ENCODE data around the gene KATNAL1.
A peak's percentile ranks its signal among the peaks of the same experiment; 100 is the strongest.

KATNAL1 gene

DNA sequence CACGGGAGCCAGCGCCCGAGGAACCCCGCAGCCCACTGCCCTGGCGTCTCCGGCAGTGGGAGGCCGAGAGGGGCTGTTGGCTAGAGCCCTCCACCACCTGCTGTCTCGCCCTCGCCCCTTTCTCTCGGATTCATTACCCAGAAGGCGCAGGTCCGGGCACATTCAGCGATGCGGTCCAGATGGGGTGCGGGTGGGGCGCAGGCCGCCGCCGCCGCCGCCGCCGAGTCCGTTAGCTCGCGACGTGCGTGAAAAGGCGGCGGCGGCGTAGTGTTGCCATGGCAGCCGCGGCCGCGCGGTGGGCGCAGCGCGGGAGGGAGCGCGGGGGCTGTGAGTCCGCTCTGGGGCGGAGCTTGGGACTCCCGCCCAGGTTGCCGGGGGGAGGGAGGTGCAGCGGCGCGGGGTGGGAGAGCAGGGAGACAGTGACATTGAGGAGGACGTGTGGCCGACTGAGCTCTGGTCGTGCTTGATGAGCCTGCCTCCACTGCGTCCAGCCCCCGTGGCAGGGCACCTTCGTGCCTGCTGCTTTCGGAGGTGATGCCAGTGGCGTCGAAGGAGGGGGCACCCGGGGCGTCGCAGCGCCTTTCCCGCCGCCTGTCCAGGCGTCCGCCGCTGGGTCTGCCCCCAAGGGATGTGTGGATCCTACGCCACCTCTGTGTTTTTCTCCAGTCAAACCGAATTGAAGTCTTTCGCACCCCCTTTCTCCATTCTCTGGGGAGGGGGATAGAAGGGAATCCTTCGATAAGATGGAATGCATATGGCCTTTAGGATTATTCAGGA, at the start of gene KATNAL1:
Gene KATNAL1, minus strand, starts transcription at position 358 of the 777 bp plus-strand sequence. CDS start 23,774 bp downstream, outside the sequence.
- peak; percentile 87 for DNase-seq

- no peak for DNase-seq
Measured at GRCh38 chr13:30355839-30356238, 48.5 kb upstream of the KATNAL1 start.

GRCh38 chr13:30355384-30355699, 48.0 kb upstream of the KATNAL1 start:
- no peak for DNase-seq

DNA sequence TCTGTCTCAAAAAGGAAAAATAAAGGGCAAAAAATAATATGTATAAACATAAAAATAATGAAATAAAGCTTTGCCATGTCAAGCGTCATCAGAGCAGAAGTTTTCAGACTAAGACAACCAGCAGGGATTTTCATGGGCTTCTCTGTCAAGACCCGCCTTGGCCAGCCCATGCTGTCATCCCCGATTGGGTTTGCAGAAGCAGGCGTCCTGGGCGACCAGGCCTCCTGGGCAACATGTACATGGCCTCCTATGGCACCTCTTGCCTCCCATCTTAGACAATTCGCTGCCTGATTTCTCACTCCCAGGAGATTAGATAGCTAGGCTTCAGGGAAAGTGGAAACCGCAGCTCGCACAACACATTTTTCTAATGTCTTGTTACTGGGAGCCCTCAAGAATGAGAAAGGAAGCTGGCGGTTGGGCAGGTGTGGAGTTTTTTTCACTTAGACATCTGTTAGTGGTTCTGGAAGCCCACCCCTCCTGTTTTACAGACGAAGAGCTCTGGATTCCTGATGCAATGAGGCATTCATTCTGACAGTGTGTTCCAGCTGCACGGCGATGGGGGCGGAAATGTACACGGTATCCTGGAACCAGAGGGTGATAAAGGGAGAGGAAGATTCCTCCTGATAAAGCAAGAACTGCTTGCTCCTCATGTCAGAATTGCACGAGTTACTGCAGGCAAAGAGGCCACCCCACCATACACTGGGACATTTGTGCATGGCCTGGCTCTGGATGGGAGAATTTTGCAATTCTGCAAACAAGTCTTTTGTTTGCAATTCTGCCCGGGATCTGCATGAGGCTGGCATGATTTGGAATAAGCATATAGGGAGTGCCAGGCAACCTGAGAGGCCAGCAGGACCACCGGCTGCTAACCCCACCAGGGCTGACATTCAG, 47.4 kb upstream of the KATNAL1 start:
- DNase-seq: no peak

- no peak for DNase-seq
Measured at GRCh38 chr13:30353471-30354215, 46.3 kb upstream of the KATNAL1 start.

GRCh38 chr13:30353060-30353459, 45.7 kb upstream of the KATNAL1 start:
- no peak for DNase-seq

DNA sequence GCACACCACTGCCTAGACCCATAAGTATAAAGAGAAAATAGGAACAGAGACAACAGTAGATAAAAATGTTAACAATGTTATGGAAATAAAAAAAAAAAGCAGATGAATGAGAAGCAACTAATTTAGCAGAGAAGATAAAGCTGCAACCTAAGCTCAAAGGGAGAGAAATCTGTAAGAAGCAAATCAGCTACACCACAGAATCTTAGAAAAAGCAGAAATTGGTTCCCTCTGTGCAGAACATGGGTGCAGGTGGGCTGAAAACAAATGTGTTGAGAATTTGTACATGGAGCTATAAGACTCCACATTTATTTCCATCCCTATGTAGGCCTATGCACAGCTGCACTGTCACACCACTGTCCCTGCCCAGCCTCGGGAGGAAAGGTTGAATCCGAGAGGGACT, 44.8 kb upstream of the KATNAL1 start:
- no peak for DNase-seq

DNA sequence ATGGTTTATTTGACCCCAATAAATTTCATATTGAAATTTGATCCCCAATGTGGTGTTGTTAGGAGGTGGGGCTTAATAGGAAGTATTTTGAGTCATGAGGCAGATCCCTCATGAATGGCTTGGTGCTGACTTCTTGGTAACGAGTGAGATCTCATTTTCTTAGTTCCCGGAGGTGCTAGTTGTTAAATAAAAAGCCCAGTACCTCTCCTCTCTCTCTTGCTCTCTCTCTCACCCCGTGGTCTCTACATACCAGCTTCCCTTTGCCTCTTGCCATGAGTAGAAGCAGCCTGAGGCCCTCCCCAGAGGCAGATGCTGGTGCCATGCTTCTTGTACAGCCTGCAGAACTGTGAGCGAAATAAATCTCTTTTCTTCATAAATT, 39.4 kb upstream of the KATNAL1 start:
- DNase-seq: no peak

DNA sequence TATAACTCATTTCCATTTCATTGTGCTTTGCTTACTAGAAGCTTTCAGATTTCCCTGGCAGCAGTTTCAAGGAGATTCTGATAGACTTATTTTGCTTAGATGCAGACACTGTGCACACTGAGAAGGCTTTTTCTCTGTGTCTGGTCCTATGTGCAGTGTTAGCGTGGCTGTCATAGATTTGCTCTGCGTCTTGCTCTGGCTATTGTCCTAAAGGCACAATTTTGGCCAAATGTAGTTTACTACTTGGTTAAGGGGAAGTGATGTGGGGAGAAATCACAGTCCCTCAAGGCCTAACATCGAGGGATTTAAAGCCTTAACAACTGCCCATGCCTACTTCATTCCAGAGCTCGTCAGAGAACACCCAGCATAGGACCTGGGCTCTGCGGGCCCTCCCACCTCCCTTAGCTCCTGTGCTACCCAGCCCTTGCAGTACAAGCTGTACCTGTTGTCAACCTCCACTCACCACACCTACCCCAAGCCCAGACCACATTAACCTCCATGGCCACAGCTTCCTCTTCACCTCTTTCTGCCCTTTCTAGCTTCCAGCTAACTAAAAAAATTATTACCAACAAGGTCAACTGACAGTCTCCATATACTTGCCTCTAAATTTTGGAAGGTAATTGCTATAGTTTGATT, 38.9 kb upstream of the KATNAL1 start:
- no peak for DNase-seq

- no peak for DNase-seq
Measured at GRCh38 chr13:30345426-30346100, 38.2 kb upstream of the KATNAL1 start.

GRCh38 chr13:30341815-30342570, 34.6 kb upstream of the KATNAL1 start:
- peak; percentile 18 for DNase-seq

DNA sequence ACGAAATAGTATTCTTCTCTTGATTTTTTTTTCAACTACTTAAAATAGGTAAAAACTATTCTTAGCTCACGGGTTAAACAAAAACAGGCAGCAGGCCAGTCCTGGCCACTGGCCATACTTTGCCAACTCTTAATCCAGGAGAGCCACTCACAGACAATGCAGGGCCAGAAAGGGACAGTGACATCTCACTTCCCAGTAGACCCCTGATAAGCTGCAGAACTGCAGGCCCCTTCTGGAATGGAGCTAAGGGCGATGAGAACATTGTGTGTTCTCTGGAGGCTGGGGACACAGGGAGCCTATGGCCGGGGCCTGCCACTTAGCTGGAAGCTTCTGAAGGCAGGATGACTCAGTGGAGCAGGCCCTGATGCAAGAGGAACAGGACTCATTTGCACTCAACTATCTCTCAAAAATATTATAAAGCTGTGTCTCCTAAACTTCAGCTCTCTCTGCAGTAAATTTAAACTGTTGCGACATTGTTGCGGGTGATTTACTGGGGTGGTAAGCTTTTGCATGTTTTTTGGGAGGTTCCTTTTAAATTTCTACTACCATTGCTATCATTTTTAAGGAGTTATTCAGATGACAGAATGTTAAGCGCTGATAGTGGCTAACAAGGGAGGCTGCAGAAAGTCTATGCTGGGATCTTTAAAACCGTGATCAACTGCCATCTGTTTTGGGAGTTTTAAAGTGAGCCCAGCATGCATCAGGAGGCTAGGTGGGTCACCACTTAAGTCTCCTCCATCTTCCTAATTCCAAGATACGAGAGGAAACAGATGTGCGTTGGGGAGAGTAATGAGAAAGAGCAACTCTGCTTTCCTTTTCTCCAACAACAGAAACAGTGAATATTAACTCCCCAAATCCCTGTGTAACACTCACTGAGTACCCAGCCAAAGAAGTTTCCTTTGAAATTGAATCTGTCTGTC, 33.2 kb upstream of the KATNAL1 start:
- DNase-seq: no peak

DNA sequence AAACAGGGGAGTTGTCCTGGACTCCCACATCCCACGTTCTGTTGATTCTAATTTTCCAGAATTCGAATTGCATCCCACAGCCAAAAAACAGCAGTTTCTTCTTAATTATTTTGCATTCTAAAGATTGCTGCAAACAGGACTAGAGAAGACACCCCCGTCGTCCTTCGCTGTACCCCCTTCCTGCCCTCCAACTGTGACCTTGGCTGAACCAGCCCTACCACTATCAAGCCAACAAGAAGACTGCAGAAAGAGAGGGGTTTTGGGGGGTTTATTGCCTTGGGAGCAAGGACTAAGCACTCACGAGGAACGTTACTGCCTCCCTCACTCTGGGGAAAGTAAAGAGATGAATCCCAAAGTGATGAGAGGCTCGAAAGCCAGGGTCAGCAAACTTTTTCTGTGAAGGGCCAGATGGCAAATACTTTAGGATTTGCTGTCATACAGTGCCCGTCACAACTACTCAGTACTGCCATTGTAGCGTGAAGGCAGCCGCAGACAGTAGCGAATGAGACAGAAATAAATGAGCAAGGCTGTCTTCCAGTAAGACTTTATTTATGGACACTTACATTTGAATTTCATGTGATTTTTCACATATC, 32.5 kb upstream of the KATNAL1 start:
- no peak for DNase-seq

DNA sequence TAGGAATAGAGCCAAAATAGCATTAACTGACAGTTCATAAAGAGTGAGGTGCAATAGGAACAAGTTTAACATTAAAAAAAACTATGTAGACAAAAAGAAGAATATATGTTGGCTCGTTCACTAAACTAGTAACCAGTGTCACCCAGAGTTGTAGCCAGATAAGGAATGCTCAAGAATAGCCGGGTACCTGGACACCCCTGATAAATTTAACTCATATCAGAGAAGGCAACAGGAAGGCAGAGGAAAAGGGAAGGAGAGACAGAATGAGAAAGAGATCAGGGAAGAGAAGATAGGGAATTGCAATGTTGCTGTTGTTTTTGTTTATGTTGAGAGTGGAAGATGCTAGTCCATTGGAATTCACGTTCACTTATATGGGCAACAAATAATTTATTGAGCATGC, 31.6 kb upstream of the KATNAL1 start:
- no peak for DNase-seq

- no peak for DNase-seq
Measured at GRCh38 chr13:30338331-30338851, 31.0 kb upstream of the KATNAL1 start.

GRCh38 chr13:30337061-30337610, 29.8 kb upstream of the KATNAL1 start:
- no peak for DNase-seq

DNA sequence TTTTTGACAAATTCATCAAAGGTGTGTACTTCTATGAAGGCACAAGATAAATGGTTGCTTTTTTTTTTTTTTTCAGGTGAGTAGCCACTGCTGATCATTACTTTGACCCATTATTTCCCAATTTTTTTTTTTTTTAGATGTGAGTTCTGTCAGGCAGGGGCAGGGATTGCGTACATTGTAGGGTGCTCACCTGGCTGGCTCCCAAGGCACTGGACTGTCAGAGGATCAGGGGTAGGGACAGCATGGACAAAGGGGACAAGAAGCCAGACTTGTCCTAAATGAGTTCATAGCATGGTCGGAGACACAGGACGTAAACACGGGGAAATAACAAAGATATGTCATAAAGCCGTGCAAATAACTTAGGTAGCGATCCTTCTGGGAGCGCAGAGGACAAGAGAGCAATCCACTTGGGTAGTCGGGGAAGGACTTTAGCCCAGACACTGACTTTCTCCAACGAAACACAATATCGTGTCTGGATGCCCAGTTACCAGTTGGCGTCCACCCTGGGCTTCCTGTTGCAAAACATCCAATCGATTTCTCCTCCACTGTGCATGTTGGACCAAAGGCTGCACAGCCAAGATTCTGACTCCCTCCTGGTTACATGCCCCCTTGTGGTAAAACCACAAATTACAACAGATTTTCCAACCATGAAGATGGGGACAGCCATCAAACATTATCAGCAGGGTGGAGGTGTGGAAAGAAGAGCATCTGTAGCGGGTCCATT, 27.5 kb upstream of the KATNAL1 start:
- DNase-seq: peak; percentile 4

GRCh38 chr13:30333616-30334015, 26.3 kb upstream of the KATNAL1 start:
- no peak for DNase-seq
